Calu3 (cell line): Measurements from ENCODE around the gene GFRA1. TPM values are rescaled to one million over a fixed set of nuclear protein-coding genes. Genes with fewer than 3 reads are reported as not detected.

Source experiments
- BruUV-seq: library from RNA; stranded (reverse); fragments of 400-500 nt; replicated peaks from 2 replicates; lab custom pipeline; 2021; lab: Mats Ljungman, UMichigan
- CTCF ChIA-PET: fragments of 300-600 bp; sonication (Branson Sonifier 250); formaldehyde crosslinking; loops from one replicate; lab custom pipeline; 2022; ENCODE audit warnings: antibody characterized with exemption; lab: Charles Lee
- DNase-seq: peaks from one replicate; pipeline ENCODE4 v3.0.0; 2022
- H3K27ac Mint-ChIP-seq: one replicate; pipeline ENCODE4 v1.8.0; 2022; ENCODE audit warnings: mixed read lengths; ENCODE audit not compliant: unreplicated experiment
- H3K27me3 Mint-ChIP-seq: one replicate; pipeline ENCODE4 v1.8.0; 2022; ENCODE audit warnings: mixed read lengths; ENCODE audit not compliant: unreplicated experiment
- H3K36me3 Mint-ChIP-seq: one replicate; pipeline ENCODE4 v1.8.0; 2022; ENCODE audit warnings: mild to moderate bottlenecking, moderate library complexity, mixed read lengths; ENCODE audit not compliant: insufficient read depth, unreplicated experiment
- H3K4me1 Mint-ChIP-seq: one replicate; pipeline ENCODE4 v1.8.0; 2022; ENCODE audit warnings: mild to moderate bottlenecking, low read depth, mixed read lengths; ENCODE audit not compliant: unreplicated experiment
- H3K4me3 Mint-ChIP-seq: one replicate; pipeline ENCODE4 v1.8.0; 2022; ENCODE audit warnings: mild to moderate bottlenecking, low read depth, moderate library complexity, mixed read lengths; ENCODE audit not compliant: unreplicated experiment
- H3K9me3 Mint-ChIP-seq: one replicate; pipeline ENCODE4 v1.8.0; 2022; ENCODE audit warnings: low read depth, mixed read lengths; ENCODE audit not compliant: unreplicated experiment
- intact Hi-C: fragments of 100-400 bp; cut with micrococcal nuclease; formaldehyde crosslinking; loops from one replicate; pipeline ENCODE4 v1.10.0; 2022; ENCODE audit not compliant: unreplicated experiment
- total RNA-seq: library from RNA; stranded (reverse); gene quantifications from 2 replicates; pipeline ENCODE4 v1.2.3, GENCODE V29; 2022
- TF ChIP-seq, protein P1 (sequence below): fragments of 200-600 bp; IDR thresholded peaks from one replicate; pipeline ENCODE4 v1.8.0; 2022; ENCODE audit warnings: antibody characterized with exemption; ENCODE audit not compliant: unreplicated experiment

Gene GFRA1
- total RNA-seq, 1 experiment from 2014 or later = not detected

DNA sequence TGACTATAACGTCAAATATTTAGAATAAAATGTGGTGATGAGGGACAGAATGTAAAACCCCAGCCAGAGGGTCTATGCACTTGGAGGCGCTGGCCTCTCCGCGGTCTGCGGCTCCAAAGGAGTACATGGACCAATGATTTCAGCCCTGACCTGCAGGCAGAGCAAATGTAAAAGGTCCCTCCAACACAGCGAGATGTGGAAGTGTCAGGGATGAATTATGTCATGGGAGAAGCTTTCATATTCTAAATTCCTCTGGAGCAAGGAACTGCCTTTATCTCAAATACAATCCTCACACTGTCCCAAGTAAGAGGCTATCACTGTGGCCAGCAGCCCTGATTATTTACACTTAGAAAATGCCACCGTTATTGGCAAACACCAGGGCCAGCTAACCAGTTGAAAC, 139.4 kb downstream of the GFRA1 start:
- Mint-ChIP-seq H3K4me3 (no peak overlapping the region), H3K36me3 (no peaks in the 10 kb centered on the region)
- CTCF ChIA-PET = no interaction called here

DNA sequence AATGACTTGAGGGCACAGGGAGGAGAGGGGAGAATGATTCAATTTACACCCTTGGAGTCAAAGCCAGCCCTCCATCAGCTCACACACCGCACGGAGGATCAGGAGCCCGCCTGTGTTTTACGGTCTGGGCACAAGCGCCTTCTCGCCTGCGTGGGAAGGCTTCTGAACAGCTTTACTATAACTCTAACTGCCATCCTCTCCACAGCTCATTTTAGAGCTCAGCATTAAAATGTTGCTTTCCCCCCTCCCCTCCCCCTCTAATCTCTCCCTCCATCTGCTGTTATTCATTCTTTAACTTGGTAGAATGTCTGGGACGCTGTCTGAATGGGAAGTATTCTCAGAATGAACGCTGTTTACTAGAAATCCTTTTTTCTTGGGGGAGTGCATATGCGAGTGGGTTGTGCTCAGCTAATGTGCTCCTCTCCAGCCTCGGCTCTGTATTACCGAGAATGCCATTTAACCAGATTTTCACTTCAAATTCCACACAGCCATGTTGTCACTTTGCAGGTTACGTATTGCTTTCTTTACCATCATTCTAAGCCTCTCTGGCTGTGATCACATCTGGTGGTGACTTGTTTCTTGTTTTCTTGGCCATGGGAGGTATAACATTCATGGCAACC, 140.1 kb downstream of the GFRA1 start:
- Mint-ChIP-seq H3K4me3 (no peak overlapping the region), H3K27ac (no peak overlapping the region), H3K4me1 (no peaks in the 10 kb centered on the region), H3K27me3 (no peaks in the 10 kb centered on the region), H3K9me3 (no peaks in the 10 kb centered on the region), H3K36me3 (no peaks in the 10 kb centered on the region)
- CTCF ChIA-PET = no interaction called here
- no TSS peak for BruUV-seq
- DNase-seq = no peak
- TF ChIP-seq, protein P1, sequence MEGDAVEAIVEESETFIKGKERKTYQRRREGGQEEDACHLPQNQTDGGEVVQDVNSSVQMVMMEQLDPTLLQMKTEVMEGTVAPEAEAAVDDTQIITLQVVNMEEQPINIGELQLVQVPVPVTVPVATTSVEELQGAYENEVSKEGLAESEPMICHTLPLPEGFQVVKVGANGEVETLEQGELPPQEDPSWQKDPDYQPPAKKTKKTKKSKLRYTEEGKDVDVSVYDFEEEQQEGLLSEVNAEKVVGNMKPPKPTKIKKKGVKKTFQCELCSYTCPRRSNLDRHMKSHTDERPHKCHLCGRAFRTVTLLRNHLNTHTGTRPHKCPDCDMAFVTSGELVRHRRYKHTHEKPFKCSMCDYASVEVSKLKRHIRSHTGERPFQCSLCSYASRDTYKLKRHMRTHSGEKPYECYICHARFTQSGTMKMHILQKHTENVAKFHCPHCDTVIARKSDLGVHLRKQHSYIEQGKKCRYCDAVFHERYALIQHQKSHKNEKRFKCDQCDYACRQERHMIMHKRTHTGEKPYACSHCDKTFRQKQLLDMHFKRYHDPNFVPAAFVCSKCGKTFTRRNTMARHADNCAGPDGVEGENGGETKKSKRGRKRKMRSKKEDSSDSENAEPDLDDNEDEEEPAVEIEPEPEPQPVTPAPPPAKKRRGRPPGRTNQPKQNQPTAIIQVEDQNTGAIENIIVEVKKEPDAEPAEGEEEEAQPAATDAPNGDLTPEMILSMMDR = no peak
- intact Hi-C loops = no loop called here

More for the DNA sequence above, 139.4 kb downstream of the GFRA1 start:
- no peaks in the 10 kb centered on the region for H3K27me3 Mint-ChIP-seq
- H3K4me1 Mint-ChIP-seq = no peaks in the 10 kb centered on the region
- no peak for DNase-seq
- intact Hi-C loops = no loop called here
- no peak overlapping the region for H3K27ac Mint-ChIP-seq
- H3K9me3 Mint-ChIP-seq = no peaks in the 10 kb centered on the region
- BruUV-seq = no TSS peak
- TF ChIP-seq, protein P1 = no peak

DNA sequence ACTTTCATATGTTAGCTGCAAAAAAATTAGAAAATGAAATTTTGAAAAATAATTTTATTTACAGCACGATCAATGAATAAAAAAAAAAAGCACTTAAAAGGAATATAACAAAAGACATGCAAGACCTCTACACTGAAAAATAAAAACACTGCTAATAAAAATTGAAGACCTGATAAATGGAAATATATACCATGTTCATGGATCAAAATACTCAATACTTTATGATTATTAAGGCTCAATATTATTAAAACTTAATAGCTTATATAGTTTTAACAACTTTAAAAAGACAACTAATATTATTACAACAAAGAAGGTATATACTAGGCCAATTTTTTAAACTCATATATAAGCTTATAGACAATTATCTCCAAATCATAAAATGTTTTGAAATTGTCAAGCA, 143.0 kb downstream of the GFRA1 start:
- Mint-ChIP-seq H3K36me3 (no peaks in the 10 kb centered on the region), H3K27me3 (no peaks in the 10 kb centered on the region), H3K9me3 (no peaks in the 10 kb centered on the region), H3K4me3 (no peak overlapping the region), H3K4me1 (no peaks in the 10 kb centered on the region), H3K27ac (no peak overlapping the region)
- BruUV-seq = no TSS peak
- CTCF ChIA-PET = no interaction called here
- TF ChIP-seq, protein P1 = no peak
- no peak for DNase-seq
- intact Hi-C loops = no loop called here

DNA sequence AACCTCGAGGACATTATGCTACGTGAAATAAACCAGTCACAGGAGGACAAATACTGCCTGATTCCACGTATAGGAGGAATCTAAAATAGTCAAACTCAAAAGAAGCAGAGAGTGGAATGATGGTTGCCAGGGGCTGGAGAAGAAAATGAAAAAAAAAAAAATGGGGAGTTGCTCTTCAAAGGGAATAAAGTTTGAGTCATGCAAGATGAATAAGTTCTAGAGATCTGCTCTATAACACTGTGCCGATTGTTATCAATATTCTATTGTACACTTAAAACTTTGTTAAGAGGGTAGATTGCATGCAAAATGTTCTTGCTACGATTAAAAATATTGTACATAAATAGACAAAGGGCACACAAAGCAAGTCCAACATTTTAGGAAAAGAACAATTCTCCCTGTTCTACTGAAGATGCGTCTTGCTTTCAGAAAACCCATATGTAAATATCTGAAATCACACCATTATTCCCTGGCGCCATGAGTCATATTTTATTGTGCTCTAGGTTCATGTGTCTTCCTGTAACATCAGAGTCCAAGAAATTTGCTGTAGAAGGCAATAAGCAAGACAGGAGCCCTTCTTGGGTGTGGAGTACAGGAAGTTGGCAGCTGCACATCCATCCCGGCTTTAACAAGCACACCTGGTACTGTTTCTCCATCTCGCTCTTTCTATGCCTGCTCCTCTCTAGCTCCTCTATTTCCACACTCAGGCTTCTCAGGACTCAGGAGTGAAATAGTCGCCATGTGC, 145.9 kb downstream of the GFRA1 start:
- no TSS peak for BruUV-seq
- Mint-ChIP-seq H3K4me1 (no peaks in the 10 kb centered on the region), H3K9me3 (no peaks in the 10 kb centered on the region), H3K27ac (no peak overlapping the region), H3K4me3 (no peak overlapping the region), H3K36me3 (no peaks in the 10 kb centered on the region), H3K27me3 (no peaks in the 10 kb centered on the region)
- TF ChIP-seq, protein P1 = no peak
- CTCF ChIA-PET = no interaction called here
- no peak for DNase-seq
- intact Hi-C loops = no loop called here
